Stromal cell of bone marrow (primary cell): ENCODE results near the gene OR52B2.

ENCODE experiments used
- DNase-seq: peaks from one replicate; pipeline ENCODE4 v3.0.0-alpha.2; 2012; ENCODE audit warnings: low read depth

Gene OR52B2

DNA sequence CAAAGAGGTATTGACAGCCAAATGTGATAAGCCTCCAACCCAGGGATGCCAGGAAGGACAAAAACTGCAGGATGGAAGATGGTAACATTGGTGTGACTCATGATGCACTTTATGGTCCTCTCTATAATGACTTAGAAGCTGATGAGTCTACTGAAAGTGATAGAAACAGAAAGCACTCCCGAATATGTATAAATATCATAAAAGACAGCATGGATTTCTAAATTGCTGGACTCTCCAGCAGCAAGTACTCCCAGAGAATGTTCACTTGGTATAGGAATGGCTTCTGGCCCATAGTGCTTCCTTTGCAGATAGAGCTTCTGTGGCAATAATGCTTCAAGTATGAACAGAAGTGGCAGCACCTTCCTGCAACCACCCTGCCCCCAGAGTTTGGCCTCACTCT, at the start of gene OR52B2:
Gene OR52B2 (minus strand): TSS at position 101 of the 400 bp plus-strand sequence. CDS start 0 bp downstream, at position 101.
- no peak for DNase-seq

DNA sequence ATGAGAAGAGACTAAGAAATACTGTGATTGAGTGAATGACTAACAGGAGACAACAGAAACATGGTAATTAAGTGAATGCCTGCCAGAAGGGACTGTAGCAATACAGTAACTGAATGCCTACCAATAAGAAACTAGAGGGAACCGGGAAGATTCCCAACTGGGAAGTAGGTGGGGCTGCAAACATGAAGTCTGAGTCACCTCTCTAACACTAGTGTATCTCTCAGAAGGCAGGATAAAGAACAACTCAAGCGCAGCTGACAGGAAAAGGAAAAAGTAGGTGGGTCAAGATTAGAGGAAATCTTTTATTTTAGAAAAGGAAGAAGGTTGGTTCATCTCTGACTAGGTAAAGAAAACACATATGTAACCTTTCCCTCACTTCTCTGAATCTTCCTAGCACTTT, 49.2 kb upstream of the OR52B2 start:
- DNase-seq: peak; percentile 98

DNA sequence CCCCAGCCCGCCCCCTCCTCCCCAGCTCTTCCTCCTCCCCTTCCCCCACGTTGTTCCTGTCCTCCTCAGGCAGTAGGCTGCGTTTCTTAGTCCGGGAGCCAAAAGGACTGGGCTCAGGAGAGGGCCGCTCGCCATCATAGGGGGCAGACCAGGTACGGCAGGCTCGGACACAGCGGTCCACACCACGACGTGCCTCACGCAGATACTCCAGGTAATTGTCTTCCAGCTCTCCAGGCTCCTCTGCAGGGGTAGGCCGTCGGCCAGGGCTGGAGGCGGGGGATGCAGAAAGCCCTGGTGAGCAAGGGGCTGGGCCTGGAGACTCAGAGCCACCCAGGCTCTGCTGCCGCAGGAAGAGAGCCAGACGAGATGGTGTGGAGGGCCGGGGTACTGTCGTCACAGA, 47.6 kb upstream of the OR52B2 start:
- no peak for DNase-seq

DNA sequence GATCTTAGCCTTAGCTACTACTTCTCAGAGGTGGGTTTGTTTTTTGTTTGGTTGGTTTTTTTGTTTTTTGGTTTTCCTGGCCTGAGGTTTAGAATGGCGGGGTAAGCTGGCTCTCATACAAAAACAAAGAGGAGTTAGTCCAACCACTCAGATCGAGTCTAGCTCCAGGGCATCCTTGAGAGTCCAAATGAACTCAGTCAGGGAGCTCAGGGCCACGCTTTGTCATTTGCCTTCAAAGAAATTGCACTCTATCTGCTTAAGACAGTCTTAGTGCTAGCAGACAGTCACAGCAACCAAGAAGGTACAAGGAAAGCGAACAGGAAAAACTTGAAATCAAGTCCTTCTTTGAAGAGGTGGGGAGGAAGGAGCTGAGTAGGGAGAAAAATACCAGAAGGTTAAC, 46.4 kb upstream of the OR52B2 start:
- DNase-seq: no peak

DNA sequence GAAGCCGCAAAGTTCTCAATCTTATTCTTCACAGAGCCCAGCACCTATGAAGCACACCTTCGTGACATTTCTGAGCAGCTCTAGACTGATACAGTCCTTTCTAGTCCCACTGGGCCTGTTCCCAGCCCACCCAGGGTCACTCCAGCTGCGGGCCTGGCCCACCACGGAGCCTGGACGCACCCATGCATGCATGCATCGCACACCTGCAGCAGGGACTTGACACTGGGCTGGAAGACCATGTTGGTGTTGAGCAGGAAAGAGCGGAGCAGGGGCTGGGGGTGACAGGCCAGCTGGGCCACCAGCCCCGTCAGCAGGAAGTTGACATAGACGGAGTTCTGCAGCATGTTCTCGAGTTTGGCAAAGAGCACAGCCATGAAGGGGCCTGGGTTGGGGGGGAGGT, 44.4 kb upstream of the OR52B2 start:
- DNase-seq: no peak

DNA sequence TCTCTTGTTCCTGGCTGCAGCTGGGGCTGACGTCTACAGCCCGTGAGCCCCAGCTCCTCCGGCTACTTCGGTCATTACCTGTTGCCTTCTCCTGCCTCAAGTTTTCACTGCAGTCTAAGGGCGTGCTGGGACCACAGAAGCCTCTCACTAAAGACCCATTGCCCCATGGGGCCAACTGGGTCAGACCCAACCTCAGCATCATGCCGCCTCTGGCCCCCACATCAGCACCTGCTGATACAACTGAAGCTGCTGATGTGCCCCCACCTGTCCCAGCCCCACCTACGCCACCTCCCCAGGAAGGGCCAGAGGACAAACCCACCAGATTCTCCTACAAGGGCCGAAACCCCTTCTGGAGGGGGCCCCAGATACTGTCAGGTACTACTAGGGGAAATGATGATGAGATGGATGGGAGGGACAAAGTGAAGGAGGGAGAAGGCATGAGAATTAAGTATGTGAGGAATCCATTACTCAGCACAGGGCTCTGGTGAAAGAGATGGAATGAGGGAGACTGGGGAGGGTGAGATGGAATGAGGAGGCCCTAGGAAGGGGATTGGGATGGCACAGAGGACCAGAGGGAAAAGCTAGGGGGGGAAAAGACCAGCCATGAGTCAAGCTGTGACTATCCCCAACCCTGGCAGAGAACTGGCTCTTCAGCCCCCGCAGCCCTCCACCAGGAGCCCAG, 40.3 kb upstream of the OR52B2 start:
- no peak for DNase-seq

DNA sequence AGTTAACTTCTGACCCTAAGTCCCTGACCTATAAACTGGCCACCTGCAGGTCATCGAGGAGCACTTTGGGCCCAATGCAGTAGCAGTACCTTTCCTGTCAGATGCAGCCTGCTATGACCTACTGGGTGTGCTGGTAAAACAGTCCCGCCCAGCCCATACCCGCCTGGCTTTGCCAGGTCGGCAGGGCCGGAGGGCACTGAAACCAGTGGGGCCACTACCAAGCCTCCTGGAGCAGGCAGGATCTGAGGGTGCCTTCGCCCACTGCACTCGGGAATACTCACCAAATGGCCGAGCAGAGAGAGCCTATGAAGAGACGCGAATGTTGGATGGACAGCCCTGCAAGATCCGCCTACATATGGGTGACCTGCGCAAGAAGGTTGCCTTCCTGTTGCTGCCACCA, 39.7 kb upstream of the OR52B2 start:
- no peak for DNase-seq

DNA sequence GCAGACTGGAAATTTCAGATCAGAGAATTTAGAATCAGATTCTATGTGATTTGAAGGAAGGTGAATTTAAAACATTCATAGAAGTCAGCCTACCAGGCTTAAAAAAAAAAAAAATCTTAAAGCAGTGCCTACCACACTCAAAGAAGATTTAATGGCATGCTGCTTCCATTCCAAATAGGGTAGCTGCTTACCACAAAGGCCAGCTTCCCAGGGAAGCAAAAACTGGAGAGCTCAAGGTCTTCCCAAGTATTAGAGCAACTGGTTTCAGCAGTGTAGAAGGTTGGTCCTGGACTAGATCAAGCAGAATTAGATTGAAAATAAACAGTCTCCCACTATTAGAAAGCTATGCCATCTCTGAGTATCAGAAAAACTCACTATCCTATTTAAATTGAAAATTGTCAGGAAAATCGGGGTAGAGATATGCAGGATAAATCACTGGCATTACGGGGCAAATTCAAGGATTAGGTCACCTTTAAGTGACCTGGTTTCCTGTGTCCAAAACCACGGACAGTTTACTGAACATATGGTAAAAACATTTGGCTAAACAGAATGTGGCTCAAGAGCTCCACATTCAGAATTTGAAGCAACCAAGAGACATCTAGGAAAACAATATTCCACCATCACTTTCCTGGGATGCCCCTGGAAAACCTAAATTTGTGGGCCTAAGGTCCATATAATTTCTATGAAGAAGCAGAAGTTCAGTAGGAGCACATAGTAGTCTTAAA, 36.5 kb upstream of the OR52B2 start:
- DNase-seq: no peak

DNA sequence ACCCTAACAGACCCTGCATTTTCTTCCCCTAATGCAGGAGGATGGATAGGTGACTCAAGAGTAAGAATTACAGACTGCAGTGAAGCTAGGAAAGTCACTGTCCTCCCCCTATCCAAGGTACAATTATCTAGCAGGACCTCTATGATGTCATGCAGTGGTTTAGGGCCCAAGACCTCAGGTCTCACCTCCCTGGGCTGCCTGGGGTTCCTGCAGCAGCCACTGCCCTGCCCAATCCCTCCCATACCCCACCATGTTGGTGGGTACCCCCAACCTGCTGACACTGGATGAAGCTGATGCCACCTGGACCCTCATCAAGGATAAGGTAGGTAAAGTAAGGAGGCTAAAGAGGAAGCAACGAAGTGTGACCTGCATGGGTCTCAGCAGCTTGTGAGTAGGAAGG, 35.2 kb upstream of the OR52B2 start, which contains the start of gene C11orf42:
Gene C11orf42 (plus strand): TSS at position 192 of the 400 bp plus-strand sequence. CDS start 59 bp downstream, at position 251.
- no peak for DNase-seq

DNA sequence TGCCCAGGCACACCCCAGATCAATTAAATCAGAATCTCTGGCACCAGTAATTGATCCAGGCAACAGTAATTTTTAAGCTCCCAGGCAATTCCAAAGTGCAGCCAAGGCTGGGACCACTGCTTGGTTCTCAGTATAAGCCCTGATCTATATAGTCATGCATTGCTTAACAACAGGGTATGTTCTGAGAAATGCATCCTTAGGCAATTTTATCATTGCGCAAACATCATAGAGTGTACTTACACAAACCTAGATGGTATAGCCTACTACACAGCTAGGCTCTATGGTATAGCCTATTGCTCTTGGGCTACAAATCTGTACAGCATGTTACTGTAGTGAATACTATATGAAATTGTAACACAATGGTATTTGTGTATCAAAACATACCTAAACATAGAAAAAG, 34.6 kb upstream of the OR52B2 start:
- no peak for DNase-seq

DNA sequence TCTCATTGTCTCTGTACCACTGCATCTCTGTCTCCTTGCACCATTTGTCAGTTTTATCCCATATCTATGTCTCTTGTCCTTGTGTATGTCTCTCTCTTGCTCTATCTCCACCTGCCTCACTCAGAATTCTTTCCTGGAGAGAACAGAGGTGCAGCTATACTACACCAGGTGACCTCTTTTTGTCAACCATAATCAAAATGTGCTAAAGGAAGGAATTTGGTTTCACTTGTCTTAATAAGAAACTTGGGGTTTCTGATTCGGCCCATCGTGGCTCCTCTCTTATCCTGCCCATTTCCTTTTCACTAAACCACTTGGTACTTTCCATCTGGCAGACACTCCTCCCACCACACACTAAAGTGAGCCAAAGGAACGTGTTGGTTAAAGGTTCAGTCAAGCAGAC, 33.2 kb upstream of the OR52B2 start:
- DNase-seq: no peak

DNA sequence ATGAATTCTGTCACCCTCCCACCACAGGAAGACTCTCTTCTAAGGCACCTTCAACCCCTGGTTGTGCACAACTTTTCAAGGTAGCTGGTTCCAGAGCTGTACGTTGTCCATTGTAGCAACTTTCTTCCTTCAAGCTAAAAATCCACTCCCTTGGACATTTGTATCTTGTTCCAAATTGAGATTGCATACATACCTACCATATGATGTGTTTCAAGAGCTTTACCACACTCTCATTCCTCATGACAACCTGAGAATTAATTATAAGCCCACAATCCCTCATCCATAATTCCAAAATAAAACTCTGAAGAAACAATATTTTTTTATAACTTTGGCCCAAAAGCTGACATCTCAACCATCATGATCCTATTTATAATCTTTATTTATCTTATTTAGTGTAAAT, 31.9 kb upstream of the OR52B2 start:
- no peak for DNase-seq

DNA sequence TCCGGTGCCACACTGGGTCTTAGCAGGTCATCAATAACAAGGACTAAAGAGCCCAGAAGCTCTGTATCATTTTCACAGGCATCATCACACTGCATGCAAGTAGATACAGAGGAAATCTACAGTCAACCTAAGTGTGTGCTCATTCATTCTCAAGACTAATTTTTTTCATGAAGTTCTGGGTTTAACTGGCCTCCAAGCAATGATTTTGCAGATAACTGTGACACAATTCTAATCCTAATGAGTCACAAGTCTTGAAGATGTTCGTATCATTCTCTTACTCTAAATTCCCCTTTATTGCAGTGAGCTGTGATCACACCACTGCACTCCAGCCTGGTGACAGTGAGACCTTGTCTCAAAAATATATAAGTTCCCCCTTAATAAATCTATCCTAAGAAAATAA, 31.4 kb upstream of the OR52B2 start:
- DNase-seq: no peak

DNA sequence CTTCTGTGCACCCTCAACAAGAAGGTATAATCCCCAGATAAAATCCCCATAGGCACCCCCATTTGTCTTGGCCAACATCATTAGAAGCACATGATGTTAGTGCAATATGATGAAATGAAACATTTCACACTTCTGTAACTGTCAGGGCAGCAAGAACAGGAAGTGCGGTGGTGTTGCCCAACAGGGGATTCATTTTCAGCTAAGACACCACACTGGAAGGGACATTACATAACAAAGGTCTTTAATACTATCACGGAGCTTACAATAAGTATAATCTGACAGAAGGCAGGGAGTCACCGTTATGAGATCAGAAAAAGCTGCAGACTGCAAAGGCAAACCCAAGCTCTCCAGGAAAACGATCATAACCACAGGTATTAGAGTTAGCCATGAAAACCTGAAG, 30.8 kb upstream of the OR52B2 start:
- no peak for DNase-seq

DNA sequence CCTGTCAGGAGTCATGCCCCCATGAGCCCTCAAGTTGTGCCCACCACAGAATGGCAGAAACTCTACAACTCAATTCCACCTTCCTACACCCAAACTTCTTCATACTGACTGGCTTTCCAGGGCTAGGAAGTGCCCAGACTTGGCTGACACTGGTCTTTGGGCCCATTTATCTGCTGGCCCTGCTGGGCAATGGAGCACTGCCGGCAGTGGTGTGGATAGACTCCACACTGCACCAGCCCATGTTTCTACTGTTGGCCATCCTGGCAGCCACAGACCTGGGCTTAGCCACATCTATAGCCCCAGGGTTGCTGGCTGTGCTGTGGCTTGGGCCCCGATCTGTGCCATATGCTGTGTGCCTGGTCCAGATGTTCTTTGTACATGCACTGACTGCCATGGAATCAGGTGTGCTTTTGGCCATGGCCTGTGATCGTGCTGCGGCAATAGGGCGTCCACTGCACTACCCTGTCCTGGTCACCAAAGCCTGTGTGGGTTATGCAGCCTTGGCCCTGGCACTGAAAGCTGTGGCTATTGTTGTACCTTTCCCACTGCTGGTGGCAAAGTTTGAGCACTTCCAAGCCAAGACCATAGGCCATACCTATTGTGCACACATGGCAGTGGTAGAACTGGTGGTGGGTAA, 29.2 kb upstream of the OR52B2 start, which contains the start of gene OR52W1:
Gene OR52W1 (plus strand): TSS at position 51 of the 637 bp plus-strand sequence. CDS start 0 bp downstream, at position 51.
- no peak for DNase-seq

DNA sequence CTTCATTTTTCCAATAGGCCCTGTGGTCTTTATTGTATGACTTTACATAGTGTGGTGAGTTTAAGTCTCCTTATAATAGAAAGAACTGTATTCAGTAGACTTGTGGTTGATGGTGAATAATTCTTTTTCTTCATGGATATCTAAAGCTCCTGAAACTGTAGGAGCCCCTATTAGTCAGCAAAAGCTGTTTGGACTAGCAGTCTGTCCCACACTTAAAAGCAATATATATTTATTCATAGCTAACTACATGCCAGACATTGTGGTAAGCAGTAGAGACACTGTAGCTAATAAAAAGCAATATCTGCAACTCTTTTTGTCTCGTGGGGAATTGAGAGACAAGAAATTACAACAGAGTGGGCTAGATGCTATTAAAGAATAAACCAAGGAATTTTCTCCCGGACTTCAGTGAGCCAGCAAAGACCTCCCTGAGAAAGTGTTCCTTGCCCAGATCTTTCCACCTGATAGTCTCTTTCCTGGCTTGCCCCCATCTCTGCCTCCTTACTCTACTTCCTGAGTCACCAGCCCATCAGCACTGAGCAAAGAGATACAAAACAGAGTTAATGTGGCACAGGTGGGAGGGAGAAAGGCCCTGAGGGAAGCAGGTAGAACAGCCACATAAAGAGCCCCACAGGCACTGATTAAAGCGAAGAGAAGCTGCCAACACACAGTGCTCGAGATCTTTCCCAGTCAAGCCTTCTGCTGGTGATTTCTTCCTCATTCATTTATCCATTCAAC, 27.5 kb upstream of the OR52B2 start:
- DNase-seq: no peak

DNA sequence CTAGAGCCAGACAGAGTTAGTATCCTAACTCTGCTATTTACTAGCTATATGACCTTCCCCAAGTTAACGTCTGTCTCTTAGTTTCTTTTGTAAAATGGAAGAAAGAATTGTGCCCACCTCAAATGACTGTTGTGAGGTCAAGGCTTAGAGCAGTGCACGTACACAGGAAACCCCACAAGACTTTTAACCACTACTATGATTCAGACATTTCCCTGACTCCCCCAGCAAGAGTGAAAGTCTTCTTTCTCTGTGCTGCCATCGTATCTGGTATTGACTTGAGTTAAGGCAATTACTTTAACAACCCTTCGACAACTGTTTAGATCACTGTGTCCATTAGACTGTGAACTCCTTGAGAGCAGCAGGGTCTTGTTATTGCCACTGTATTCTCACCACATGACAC, 26.3 kb upstream of the OR52B2 start:
- no peak for DNase-seq

DNA sequence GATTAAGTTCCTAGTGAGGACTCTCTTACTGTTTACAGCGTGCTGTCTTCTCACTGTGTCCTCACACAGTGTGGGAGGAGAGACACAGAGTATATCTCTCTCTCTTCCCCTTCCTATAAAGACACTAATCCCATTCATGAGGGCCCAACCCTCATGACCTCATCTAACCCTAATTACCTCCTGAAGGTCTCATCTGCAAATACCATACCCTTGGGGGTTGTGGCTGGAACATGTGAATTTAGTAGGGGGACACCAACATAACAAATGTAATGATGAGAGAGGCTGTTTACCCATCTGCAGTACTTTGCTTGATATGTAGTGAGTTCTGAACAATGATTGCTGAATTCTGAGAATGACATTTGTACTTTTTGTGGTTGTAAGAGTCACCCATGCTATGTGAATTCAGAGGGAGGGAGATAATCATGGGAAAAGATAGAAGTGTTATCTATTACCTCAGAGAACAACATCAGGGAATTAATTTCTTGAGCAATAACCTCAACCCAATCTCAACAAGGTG, 24.0 kb upstream of the OR52B2 start:
- DNase-seq: no peak

DNA sequence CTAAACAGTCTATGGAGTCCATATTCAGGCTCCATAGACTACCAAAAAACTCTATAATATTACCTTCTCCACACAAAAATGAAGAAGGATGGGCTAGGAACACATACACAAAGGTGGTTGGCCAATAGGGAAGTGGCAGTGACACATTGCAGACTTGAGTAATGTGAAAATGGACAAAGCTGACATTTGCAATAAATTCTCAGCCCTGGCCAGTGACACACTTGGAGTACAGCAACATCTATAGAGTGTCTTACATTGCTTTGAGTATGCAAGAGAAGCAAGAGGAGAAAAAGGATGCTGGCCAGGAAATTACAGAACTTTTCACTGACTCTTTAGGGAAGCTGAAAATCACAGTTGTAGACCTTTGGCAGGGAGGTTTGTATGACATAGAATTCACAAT, 21.6 kb upstream of the OR52B2 start:
- DNase-seq: no peak

DNA sequence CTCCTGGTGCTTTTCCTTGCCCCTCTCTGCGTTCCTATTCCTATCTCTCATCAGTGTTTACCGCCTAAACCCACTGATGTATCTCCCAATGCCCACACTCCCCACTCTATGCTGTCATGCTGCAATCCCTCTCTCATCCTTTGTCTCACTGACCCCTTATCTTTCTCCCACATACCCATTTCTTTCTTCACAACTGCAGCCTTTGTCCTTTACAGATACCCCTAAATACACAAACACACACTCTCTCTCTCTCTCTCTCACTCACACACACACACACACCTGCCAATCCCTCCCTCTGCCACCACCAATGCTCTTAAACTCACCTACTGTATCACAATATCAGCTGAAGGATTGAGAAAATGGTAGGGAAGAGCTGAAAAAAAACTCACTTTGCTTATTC, 5.3 kb upstream of the OR52B2 start:
- no peak for DNase-seq

DNA sequence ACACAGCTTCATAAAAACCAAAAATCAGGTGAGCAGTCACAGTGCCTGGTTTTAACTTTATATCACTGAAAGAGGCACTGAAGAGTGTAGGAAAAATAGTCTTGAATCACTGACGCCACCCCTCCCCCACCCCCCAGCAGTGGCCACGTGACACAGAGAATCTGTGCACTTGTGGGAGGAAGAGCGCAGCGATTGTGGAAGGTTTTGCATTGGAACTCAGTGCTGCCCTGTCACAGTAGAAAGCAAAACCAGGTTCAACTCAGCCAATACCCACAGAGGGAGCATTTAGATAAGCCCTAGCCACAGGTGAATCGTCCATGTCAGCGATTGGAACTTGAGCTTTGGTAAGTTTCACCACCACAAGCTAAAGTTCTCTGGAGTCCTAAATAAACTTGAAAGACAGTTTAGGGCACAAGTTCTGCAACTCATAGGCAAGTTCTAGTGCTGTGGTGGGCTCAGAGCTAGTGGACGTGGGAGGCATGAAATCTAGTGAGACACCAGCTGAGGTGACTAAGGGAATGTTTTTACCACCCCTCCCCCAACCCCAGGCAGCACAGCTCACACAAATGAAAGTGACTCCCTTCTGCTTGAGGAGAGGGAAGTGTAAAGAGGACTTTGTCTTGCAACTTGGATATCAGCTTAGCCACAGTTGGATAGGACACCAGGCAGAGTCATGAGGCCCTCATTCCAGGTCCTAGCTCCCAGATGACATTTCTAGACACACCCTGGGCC, 13.3 kb downstream of the OR52B2 start:
- DNase-seq: no peak

DNA sequence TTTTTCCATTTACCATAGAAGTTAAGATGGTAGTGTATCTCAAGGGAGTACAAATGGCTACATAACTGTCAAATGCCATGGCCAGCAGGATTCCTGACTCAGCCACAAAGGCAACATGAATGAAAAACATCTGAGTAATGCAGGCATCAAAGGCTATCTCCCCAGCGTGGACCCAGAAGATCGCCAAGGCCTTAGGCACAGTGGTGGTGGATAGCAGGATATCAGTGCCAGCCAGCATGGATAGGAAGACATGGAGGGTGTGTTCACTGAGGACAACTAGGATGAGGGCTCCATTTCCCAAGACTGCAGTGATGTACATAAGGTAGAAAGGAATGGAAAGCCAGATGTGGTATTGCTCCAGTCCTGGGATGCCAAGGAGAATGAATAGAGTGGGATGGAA, 18.0 kb downstream of the OR52B2 start:
- DNase-seq: no peak
